ENCODE measurements around the gene TBC1D10B.

Gene TBC1D10B

DNA sequence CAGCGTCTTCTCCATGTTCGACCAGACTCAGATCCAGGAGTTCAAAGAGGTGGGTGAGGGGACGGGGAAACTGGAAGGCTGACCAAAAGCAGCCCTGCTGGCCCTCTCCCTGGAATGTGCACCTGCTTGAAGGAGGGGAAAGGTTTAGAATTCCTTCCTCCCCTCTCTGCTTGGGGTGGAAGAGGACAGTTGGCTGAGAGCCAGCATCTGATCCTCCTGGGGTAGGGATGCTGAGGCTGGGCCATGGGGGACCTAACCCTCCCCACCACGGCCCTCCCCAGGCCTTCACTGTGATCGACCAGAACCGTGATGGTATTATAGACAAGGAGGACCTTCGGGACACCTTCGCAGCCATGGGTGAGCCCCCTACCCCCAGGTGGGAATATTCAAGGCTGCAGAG is 5.6 kb upstream of the TBC1D10B start:
- no peak overlapping the region for H3K27ac ChIP-seq (replicated peaks)
- TF ChIP-seq SPI1 (IDR thresholded peaks at IDR 0.05; ENCODE audit: borderline replicate concordance, low read depth) (no peak), GABPA (IDR thresholded peaks at IDR 0.05; ENCODE audit: low read depth) (no peak), POLR2AphosphoS5 (IDR thresholded peaks at IDR 0.05; ENCODE audit: low read depth) (no peak)
- TF ChIP-seq, protein P1, sequence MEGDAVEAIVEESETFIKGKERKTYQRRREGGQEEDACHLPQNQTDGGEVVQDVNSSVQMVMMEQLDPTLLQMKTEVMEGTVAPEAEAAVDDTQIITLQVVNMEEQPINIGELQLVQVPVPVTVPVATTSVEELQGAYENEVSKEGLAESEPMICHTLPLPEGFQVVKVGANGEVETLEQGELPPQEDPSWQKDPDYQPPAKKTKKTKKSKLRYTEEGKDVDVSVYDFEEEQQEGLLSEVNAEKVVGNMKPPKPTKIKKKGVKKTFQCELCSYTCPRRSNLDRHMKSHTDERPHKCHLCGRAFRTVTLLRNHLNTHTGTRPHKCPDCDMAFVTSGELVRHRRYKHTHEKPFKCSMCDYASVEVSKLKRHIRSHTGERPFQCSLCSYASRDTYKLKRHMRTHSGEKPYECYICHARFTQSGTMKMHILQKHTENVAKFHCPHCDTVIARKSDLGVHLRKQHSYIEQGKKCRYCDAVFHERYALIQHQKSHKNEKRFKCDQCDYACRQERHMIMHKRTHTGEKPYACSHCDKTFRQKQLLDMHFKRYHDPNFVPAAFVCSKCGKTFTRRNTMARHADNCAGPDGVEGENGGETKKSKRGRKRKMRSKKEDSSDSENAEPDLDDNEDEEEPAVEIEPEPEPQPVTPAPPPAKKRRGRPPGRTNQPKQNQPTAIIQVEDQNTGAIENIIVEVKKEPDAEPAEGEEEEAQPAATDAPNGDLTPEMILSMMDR (IDR thresholded peaks at IDR 0.05; ENCODE audit: insufficient read depth, low read length): no peak
- TF ChIP-seq, protein P2, sequence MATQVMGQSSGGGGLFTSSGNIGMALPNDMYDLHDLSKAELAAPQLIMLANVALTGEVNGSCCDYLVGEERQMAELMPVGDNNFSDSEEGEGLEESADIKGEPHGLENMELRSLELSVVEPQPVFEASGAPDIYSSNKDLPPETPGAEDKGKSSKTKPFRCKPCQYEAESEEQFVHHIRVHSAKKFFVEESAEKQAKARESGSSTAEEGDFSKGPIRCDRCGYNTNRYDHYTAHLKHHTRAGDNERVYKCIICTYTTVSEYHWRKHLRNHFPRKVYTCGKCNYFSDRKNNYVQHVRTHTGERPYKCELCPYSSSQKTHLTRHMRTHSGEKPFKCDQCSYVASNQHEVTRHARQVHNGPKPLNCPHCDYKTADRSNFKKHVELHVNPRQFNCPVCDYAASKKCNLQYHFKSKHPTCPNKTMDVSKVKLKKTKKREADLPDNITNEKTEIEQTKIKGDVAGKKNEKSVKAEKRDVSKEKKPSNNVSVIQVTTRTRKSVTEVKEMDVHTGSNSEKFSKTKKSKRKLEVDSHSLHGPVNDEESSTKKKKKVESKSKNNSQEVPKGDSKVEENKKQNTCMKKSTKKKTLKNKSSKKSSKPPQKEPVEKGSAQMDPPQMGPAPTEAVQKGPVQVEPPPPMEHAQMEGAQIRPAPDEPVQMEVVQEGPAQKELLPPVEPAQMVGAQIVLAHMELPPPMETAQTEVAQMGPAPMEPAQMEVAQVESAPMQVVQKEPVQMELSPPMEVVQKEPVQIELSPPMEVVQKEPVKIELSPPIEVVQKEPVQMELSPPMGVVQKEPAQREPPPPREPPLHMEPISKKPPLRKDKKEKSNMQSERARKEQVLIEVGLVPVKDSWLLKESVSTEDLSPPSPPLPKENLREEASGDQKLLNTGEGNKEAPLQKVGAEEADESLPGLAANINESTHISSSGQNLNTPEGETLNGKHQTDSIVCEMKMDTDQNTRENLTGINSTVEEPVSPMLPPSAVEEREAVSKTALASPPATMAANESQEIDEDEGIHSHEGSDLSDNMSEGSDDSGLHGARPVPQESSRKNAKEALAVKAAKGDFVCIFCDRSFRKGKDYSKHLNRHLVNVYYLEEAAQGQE (IDR thresholded peaks at IDR 0.05; ENCODE audit: insufficient replicate concordance, low read depth): no peak

DNA sequence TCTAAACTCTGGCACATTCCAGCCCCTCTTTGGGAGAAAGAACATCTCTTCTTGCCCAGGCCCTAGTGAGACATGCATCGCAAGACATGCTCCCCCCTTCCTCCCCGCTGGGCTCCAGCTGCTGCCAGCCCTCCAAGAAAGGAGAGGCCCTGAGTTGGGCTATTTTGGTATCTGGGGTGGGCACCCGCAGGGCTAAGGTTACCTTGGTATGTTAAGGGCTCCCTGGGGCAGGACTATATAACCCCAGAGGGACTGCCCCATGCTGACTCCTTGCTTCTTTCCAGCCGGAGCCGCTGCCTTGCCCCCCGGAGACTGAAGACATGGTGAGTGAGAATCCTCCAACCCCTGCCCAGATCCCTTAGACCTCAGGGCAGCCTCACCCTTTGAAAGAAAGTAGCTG is 4.2 kb upstream of the TBC1D10B start, which contains the start of gene MYL11:
MYL11 (plus strand) TSS at position 265 of the 400 bp plus-strand sequence; CDS start at position 321, 56 bp downstream.
- DNase-seq (ENCODE audit: low read depth in 1 of 2, low spot score in 1 of 2): no peak
- TF ChIP-seq, protein P2 (IDR thresholded peaks at IDR 0.05; ENCODE audit: insufficient replicate concordance, low read depth): no peak
- Histone ChIP-seq H3K4me3 (replicated peaks; ENCODE audit: insufficient read depth, low read length) (no peak within 1 kb of the TSS), H3K27ac (replicated peaks) (no peak within 1 kb of the TSS), H3K27me3 (ENCODE audit: insufficient read depth, poor library complexity, severe bottlenecking) (no peaks in the 10 kb centered on the region)

More for the DNA sequence above, 5.6 kb upstream of the TBC1D10B start:
- Histone ChIP-seq H3K27me3 (ENCODE audit: insufficient read depth, poor library complexity, severe bottlenecking) (no peaks in the 10 kb centered on the region), H3K4me3 (replicated peaks; ENCODE audit: insufficient read depth, low read length) (no peak overlapping the region)
- no peak for DNase-seq (ENCODE audit: low read depth in 1 of 2, low spot score in 1 of 2)

DNA sequence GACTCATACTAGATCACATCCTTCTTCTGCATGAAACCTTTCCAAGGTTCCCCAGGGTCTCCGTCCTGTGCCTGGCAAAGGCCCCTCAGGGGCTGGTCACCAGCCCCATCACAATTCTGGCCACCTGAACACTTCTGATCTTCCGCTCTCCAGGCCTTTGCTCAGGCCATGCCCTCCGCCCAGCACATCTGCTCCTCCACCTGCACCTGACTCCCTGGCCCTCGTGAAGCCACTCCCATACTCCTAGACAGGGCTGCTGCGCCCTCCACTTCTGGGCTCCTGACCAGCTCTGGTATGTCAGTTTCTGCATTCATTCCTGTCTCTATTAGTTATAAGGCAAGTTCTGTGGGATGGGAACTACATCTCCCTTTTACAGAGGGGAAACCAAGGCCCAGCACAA is 2.4 kb upstream of the TBC1D10B start:
- no peak for TF ChIP-seq POLR2AphosphoS5 (IDR thresholded peaks at IDR 0.05; ENCODE audit: low read depth)
- TF ChIP-seq GABPA (IDR thresholded peaks at IDR 0.05; ENCODE audit: low read depth): no peak
- TF ChIP-seq, protein P1 (IDR thresholded peaks at IDR 0.05; ENCODE audit: insufficient read depth, low read length): no peak
- TF ChIP-seq SPI1 (IDR thresholded peaks at IDR 0.05; ENCODE audit: borderline replicate concordance, low read depth): no peak
- TF ChIP-seq, protein P2 (IDR thresholded peaks at IDR 0.05; ENCODE audit: insufficient replicate concordance, low read depth): no peak
- no peak overlapping the region for H3K4me3 ChIP-seq (replicated peaks; ENCODE audit: insufficient read depth, low read length)
- H3K27me3 ChIP-seq (ENCODE audit: insufficient read depth, poor library complexity, severe bottlenecking): no peaks in the 10 kb centered on the region
- DNase-seq (ENCODE audit: low read depth in 1 of 2, low spot score in 1 of 2): no peak
- no peak overlapping the region for H3K27ac ChIP-seq (replicated peaks)

All from HL-60 (cell line).